22Rv1 (cell line): ENCODE data around the gene TIGAR.

Experiments
- ZFX ChIP-seq: fragments of 450-650 bp; IDR thresholded peaks from 2 replicates; pipeline ENCODE4 v1.6.1; 2017; ENCODE audit warnings: antibody characterized with exemption, borderline replicate concordance
- TF ChIP-seq, protein P1 (sequence below): fragments of 450-650 bp; IDR thresholded peaks from 2 replicates; pipeline ENCODE4 v1.5.1; 2017; ENCODE audit warnings: mild to moderate bottlenecking

DNA sequence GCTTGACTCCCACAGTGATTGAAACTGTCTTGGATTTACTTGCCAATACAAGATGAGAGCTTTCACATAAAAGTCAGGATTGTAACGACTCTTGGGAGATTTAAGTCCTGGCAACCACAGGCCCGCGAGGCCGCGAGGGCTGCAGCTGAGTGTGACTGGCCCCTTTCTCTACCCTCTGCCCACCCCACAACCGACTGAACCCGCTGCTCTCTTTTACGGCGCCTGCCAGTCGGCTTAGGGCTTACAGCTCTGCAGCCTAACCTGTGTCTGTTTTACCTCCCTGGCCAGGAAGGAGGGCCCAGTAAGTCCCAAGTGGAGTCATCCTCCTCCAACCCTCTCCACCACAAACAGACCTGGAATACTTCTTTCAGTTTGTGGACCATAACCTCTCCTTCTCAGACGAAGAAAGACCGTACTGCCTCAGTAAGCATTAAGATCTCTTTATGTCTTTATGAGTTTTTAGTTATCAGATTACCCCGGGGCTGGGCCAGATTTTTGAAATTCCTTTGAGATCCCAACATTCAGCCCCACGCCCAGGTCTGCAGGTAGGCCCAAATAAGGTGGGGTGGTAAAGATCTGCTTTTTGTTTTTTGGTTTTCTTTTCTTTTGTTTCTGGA, 12.6 kb upstream of the TIGAR start:
- TF ChIP-seq, protein P1, sequence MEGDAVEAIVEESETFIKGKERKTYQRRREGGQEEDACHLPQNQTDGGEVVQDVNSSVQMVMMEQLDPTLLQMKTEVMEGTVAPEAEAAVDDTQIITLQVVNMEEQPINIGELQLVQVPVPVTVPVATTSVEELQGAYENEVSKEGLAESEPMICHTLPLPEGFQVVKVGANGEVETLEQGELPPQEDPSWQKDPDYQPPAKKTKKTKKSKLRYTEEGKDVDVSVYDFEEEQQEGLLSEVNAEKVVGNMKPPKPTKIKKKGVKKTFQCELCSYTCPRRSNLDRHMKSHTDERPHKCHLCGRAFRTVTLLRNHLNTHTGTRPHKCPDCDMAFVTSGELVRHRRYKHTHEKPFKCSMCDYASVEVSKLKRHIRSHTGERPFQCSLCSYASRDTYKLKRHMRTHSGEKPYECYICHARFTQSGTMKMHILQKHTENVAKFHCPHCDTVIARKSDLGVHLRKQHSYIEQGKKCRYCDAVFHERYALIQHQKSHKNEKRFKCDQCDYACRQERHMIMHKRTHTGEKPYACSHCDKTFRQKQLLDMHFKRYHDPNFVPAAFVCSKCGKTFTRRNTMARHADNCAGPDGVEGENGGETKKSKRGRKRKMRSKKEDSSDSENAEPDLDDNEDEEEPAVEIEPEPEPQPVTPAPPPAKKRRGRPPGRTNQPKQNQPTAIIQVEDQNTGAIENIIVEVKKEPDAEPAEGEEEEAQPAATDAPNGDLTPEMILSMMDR, result no peak
- no peak for TF ChIP-seq ZFX
